HEK293T (cell line): ENCODE results near the gene IRX3.

ENCODE experiments used
- ARNT ChIP-seq: fragments of 450-650 bp; IDR thresholded peaks from 2 replicates; pipeline ENCODE4 v1.6.1; 2017; ENCODE audit warnings: mild to moderate bottlenecking
- BHLHE40 ChIP-seq: fragments of 450-650 bp; IDR thresholded peaks from 2 replicates; pipeline ENCODE4 v1.6.1; 2016; ENCODE audit warnings: mild to moderate bottlenecking, moderate library complexity, borderline replicate concordance
- ELF4 ChIP-seq: fragments of 450-650 bp; IDR thresholded peaks from 2 replicates; pipeline ENCODE4 v1.6.1; 2017; ENCODE audit warnings: antibody characterized with exemption
- FOXA1 ChIP-seq: fragments of 450-650 bp; IDR thresholded peaks from 2 replicates; pipeline ENCODE4 v1.6.1; 2016; ENCODE audit warnings: mild to moderate bottlenecking
- FOXM1 ChIP-seq: fragments of 450-650 bp; IDR thresholded peaks from 2 replicates; pipeline ENCODE4 v1.6.1; 2017; ENCODE audit warnings: mild to moderate bottlenecking, borderline replicate concordance
- HDGF ChIP-seq: fragments of 450-650 bp; IDR thresholded peaks from 2 replicates; pipeline ENCODE4 v1.6.1; 2017; ENCODE audit warnings: antibody characterized with exemption, borderline replicate concordance
- L3MBTL2 ChIP-seq: fragments of 450-650 bp; conservative IDR thresholded peaks from 2 replicates; pipeline ENCODE4 v1.6.1; 2016; ENCODE audit warnings: mild to moderate bottlenecking
- PKNOX1 ChIP-seq: fragments of 450-650 bp; IDR thresholded peaks from 2 replicates; pipeline ENCODE4 v1.6.1; 2016
- SP1 ChIP-seq: fragments of 450-650 bp; IDR thresholded peaks from 2 replicates; pipeline ENCODE4 v1.6.1; 2017
- SUZ12 ChIP-seq: fragments of 450-650 bp; IDR thresholded peaks from 2 replicates; pipeline ENCODE4 v1.6.1; 2016; ENCODE audit warnings: mild to moderate bottlenecking
- TARDBP ChIP-seq: fragments of 450-650 bp; IDR thresholded peaks from 2 replicates; pipeline ENCODE4 v1.6.1; 2016
- ZNF384 ChIP-seq: fragments of 450-650 bp; IDR thresholded peaks from 2 replicates; pipeline ENCODE4 v1.6.1; 2016

- TF ChIP-seq FOXA1 (no peak), ELF4 (no peak), BHLHE40 (no peak), SUZ12 (no peak), ZNF384 (no peak), L3MBTL2 (no peak), SP1 (no peak), PKNOX1 (no peak), FOXM1 (no peak), ARNT (no peak), HDGF (no peak), TARDBP (no peak)
Measured at GRCh38 chr16:54289242-54289944, 2.8 kb upstream of the IRX3 start.
